Stimulated activated CD8-positive, alpha-beta memory T cell treated with anti-CD3 and anti-CD28 coated beads, Interleukin-12 subunit alpha, Interleukin-12 subunit beta, amount 100 ng/mL, for 1 hour (primary cell): ENCODE data around the gene PTPRT.

Source experiments
- DNase-seq: peaks from one replicate; pipeline ENCODE4 v3.0.0-alpha.2; 2020; ENCODE audit warnings: low read depth

PTPRT gene

DNA sequence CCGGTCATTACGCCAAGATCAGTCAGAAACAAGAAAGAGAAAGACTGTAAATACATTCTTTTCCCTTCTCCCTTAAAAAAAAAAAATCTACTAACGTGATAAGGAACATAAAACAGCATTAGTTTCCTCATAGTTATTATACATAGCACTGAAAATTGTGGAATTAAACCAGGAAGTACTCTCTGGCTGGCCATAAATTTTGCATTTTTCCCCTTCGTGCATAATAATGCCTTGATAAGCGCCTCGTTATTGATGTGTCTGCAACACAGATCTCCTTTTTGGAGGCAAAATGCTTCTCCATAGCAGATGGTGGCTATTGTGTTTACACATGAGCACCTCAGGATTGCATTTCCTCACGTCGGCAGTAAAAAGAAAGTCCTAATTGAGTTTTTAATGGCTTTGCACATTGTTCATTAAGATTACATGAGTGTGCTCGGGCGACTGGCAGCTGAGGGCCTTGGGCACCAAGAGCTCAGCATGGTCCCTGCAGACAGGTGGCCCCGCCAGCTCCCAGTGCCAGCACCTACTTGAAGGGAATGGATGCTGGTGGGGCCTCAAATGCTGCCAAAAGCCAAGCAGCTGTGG is 394.5 kb downstream of the PTPRT start:
- DNase-seq: no peak

DNA sequence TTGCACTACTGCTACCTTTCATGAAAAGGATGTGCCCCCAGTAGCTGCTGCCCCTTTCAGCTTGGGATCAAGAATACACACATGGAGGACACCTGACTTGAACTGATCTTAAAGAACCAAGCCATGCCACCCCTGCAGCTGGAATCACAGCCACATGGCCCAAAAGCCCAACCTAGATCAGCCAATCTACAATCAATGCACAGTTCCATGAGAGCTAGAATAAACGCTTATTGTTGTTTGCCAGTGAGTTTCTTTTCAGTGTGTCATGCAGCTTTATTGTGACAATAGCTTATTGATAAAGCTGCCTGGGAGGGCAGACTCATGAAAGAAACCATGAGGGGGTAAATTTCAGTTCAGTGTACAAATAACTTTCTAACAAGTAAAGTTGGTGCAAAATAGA is 397.7 kb downstream of the PTPRT start:
- no peak for DNase-seq

DNA sequence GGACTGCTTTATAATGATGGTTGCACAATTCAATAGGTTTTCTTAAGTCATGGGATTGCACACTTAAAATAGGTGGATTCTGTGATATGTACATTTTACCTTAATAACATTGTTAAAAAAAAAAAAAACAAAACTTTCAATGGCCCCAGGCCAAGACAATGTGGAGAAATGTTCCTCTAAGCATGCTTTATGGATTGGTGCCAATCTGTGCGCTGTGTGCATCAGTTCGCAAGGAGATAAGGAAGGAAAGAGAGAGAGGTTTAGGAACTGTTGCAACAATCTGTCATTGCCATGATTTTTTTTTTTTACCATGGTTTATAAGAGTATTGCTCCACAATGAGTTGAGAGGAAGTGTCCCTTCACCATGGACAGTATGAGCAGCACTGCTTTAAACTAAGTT is 399.6 kb downstream of the PTPRT start:
- no peak for DNase-seq

DNA sequence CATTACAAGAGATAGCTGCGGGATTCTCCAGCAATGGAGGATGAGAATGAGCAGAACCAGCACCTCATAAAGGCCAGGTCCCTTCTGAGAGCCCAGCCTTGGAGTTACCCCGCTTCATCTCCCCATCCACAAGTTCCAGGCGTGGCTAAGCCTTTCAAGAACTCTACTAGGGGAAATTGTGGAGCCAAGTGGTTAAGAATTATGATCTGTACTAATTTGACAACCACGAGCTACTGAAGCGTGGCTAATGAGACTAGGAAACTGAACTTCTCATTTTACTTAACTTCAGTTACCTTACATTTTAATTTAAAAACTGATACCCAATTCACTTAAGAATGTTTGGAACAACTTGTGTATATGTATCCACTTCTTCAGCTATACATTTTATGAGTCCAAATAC is 401.0 kb downstream of the PTPRT start:
- no peak for DNase-seq

DNA sequence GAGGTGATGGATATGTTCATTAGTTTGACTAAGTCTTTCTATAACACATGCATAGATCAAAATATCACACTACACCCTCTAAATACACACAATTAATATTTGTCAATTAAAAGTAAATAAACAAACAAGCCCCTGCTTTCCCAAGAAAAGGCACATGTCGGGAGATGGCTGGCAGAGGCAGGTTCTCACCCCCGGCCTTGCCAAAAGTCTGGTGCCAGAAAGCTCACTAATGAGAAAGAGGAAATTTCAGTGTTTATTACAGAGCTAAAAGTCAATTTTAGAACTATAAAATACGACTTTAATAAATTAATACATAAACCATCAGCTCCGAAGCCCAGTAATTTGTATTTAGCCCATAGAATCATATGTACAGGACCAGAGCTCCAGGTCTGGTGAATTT is 404.7 kb downstream of the PTPRT start:
- no peak for DNase-seq

DNA sequence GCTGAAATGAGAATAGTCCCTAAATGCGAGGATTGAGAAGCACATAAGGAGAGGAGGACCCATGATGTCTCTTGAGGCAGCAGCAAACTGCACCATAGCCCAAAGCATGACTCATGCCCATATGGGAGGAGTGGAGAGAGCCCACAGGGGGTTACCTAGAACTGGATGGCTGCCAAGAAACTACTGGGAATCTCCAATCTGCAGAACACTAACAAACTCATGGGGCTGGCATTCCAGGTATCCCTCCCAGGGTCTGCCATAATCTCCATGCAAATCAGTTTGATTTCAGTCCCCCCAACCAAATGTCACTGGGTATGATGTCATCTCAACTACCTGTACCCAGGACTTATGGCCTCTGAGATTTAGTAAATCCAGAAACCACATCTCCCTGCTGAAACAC is 410.5 kb downstream of the PTPRT start:
- no peak for DNase-seq

DNA sequence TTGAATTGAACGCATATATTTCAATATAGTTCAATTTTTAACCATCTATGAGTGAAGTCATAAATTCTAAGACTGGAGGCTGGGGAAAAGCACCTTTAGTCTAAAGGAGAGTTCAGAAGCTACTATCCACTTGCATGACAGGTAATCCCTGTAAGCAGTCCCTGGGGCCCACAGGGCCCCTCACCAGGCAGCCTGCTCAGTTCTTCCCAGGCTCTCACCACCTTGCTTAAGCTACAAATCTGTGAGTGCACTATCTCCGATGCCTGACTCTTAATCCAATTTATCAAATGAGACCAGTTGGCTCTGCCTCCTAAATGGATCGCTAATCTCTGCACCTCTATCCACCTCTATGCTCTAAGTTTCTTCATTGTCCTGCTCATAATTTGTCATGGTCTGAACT is 413.8 kb downstream of the PTPRT start:
- DNase-seq: no peak

DNA sequence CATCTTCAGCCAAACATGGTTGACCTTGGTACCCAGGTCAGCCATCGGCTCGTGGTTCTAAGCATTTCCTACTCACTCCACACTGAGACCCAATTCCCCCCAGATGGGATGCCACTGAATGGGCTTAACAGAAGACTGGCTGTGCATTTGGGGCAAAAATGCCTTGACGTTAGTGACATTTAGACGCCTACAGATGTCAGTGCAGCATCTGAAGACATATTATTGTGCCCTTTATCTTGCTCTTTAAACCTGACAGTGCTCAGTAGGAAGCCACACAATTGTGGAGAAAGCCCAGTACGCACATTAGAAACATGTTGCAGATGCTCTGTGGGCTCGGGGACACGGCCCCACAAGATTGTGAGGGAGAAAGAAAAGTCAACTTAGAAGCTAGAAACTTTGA is 414.7 kb downstream of the PTPRT start:
- no peak for DNase-seq

DNA sequence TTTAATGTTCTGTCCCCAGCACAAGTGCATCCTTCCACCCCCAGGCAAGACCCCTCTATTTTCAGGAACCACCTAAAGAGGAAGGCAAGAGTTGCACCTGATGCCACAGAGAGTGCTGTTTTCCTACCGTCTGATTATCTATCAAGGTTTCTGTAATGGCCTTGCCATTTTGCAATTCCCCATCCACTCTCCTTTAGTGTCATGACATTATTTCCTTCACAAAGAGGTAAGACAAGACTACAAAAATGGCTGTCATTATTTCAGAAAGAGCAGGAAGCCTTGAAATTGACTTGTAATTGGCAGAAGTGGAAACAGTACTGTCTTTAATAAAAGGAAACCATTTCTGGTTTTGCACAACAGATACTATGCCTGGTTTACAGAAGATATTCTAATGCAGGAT is 426.7 kb downstream of the PTPRT start:
- DNase-seq: no peak

DNA sequence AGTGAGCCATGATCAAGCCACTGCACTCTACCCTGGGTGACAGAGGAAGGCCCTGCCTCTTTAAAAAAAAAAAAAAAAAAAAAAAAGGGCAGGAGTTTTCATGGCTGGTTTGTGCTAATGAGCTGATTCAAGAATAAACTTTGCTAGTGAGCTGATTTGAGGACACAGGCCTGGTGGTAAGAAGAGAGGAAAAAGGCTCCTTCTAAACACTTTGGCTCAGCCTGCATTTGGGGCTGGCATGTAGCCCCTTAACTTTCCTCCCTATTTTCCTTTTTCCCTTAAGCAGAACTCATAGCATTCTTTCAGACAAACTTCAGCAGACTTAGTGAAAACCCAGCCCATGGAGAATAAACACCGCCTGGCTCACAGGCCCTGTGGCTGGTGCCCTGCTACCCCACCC is 432.7 kb downstream of the PTPRT start:
- no peak for DNase-seq

DNA sequence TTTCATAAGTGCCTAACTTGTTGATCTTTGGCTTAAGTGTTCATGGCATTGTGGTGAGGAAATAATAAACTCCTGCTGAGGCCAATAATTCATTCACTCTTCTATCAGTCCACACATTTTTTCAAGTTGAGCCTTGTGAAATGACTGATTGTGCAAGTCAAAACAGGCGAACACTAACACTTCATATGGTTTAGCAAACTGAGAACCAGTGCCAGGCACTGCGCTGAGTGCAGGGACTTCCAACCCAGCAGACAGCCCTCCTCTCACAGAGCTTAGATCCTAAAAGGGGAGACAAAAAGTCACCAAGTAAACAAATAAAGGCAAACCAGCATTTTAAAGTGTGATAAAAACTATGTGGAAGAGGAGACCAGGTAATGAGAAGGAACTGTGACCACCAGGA is 435.0 kb downstream of the PTPRT start:
- DNase-seq: no peak

DNA sequence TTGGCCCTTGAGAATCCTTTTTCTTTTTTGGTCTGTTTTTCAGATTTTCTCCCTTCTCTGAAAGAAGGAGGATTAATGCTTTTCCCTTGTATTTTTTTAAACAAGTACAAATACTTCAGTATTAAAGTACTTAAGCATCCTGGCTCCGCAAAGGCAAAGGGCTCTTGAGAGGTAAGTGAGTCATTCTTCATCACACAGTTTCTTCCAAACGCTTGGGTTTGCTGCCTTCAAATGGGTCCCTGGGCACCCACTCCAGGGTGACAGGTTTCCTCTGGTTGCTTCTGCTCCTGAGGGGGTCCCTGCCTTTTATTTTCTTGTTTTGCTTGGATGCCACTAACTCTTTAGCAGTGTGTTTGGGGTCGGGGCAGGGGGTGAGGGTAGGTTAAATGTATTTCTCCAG is 437.1 kb downstream of the PTPRT start:
- DNase-seq: no peak

DNA sequence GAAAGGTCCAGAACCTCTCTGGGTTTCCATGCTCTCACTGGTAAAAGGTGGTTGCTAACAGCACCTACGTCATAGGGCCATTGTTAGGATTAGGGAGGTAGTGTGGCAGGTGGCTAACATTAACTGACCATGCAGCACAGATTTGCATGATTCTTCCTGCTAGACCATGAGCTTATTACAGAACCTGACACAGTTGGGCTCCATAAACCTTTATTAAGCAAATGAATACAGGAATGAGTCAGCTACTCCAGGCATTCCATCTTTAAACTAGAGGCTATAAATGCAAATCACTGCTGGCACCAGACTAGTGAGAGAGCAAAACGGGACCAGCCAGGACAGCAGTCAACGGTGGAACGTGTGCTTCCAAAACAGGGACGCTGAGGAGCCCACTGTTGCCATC is 440.1 kb downstream of the PTPRT start:
- DNase-seq: no peak

DNA sequence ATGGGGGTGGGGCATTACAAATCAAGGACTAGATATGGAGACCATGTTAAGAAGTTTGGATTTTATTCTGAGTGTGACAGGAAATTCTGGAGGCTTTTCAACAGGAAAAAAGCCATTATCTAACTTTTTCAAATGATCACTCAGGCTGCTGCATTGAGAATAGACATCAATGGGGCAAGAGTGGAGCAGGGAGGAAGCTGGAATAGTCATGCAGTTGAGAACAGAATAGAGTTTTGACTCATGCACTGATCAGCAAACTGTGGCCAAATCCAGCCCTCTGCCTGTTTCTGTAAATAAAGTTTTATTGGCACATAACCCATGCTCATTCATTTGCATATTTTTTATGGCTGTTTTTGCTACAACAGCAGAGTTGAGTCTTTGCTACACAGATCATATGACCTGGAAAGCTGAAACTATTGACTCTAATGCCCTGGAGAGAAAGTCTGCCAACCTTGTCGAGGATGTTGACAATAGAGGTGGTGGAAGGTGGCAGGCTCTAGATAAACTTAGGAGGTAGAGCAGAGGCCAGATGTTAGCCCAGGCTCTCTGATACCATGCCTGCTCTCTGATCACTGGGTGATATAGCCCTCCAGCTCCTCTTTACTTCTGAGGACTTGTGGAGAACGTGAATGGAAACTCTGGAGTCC is 441.8 kb downstream of the PTPRT start:
- no peak for DNase-seq

DNA sequence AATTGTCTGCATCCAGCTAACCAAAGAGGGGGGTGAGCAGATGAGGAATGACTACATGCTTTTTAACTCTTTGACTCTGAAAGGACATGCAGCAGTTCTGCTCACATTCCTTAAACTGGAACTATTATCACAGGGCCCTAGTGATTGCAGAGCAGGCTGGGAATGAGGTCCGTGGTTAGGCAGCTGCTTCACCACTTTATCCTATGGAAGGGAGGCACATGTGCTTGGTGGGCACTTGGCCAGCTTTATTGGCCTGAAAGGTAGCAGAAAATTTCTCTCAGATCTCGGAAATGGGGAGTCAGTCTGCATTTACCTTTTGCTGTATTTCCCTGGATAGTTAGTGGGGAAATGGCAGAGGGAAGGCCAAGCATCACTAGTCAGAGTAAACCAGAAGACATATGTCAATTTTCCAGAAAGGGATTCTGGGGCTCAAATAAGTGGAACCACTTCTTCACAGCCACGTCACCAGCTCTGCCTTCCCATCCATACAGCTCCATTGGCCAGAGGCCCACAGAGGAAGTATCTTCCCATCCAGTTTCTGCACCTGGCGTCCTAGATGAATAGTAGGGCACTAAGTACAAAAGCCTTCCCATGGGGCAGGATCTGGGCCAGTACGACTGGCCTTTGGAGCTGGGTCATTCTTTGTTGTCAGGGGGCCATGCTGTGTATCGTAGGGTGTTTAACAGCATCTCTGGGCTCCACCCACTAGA is 444.8 kb downstream of the PTPRT start:
- no peak for DNase-seq

DNA sequence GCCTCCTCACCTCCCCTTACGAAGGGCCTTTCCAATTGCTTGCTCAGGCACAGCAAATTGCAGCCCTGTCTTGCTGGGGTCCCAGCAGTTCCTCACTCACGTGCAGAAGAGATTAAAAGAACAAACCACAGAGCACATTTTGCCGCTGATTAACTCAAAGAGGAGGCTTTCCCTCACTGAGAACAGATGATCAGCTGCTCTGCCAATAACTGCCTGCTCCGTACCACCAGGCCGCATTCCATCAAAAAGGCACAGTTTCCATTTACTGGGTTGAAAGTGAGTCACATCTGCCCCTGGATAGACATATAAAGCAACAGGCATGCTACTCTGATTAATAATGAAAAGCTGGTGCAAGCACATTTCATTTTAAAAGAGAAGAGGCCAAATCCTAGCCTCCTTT is 446.8 kb downstream of the PTPRT start:
- DNase-seq: no peak

DNA sequence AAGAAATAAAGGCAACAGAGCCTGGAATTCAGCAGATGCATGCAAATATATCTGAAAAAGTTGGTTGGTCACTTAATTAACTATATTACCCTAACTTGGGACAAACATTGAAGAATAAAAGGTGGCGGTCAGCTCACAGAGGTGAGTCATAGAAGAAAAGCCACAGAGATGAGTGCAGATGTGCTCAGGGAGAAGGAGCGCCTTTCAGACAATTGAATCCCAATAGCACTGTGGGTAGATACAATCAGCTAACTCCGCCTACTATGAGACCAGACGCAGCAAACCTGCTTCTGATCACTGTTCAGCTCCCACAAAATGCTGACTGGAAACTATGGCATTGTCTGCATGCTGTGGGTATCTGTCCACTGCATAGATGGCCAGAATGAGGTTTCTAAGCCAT is 447.8 kb downstream of the PTPRT start:
- no peak for DNase-seq

DNA sequence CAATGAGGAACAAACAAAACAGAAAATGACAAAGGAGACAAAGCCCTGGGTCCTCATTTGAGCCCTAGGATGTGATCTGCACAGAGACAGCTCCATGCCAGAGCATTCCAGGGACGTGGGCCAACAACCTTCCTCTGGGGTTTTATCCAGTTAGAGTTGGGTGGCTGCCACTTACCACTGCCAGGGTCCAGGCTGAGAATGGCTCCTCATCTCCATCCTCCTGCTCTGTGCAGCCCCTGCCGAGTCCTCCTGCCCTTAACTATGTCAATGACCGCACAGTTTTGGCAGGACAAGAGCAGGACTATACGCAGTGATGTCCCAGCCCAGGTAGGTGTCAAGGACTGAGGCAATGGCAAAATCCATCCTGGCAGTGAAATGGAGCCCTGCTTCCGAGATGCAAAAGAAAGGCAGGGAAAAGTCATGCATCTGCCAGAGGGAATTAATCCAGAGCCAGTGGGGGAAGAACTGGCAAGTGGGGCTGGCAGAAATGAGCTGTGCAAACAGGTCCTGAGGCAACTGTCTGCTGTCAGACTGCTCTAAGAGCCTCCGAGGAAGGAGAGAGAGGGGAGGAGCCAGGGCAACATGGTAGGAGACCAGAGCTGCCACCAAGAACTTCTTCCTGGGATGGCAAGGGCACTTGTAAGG is 449.4 kb downstream of the PTPRT start:
- DNase-seq: no peak

DNA sequence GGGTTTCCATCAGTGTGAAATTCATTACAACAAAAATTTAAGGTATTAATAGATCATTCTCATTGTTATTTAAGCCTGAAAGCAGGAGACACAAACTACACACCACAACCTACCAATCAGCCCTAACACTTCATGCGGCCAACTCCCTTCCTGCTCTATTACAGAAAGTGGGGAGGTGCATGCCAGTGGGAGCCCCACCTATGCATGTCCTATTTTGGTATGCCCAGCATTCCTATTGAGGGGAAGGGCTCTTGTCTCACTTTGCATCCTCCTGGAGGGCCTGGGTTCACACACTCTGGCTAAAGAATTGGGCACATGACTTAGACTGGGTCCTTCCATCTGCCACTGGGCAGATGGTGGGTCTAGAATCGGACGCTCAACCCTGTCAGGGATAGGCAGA is 450.0 kb downstream of the PTPRT start:
- DNase-seq: no peak

DNA sequence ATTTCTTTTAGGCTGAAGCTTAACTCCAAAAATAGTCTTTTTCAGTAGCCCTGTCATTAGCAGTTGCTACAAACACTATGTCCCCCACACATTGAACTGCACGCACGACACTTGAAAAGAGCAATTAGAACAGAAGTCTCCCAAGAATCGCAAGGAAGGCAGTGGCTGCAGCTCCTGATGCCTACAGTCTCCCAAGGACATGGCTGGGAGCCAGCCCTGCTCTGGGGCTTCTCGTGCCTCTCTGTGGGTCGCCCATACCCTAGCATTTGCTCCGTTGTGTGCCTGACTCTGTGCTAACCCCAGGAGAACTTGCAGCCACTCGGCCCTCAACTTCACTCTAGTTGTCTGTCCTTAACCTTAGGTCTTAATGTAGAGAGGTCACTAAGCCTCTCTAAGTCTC is 454.2 kb downstream of the PTPRT start:
- no peak for DNase-seq

DNA sequence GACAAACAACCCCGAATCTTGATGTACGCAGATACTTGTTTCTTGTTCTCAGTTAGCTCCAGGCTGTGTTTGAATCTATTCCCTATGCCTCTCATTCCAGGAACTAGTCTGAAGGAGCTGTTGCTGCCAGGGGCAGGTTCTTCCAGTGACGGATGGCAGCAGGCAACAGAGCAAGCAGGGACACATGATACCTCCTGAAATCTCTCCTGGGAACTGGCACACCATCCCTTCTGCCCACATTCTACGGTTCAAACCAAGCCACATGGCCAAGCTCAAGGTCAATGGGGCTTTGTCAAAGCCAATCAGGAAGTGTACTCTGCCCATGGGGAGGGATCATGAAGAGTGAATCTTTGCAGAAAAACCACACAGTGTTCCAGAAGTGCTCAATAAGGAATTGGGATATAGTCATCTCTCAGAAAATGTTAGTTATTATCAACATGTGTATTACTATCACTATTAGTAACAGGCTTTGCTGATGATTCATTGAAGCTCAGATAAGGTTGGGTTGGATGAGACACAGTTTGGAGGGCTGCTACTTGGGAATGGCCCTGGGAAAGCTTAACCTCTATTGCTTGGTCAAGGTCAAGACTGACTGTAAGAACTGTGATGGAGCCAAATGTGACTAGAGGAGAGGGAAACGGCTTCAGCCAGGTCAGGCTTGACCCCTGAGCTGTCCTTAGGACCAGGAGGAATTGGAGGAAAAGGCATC is 454.9 kb downstream of the PTPRT start:
- DNase-seq: no peak

DNA sequence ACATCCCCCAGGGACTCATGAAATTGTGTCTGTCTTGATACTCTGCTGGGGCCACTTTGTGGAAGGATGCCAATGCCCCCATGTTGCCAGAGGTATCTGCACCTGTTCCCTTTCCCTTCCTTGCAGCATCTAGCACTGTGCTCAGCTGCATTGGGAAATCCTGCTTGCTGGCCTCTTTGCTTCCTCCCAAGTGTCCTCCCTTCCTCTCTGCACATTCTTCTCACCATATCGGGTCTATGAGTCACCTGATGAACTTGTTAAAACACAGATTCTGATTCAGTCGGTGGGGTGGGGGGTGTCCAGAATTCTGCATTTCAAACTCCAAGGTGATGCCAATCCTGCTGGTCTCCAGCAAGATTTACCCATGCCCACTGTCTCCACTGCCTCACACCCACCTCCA is 467.8 kb downstream of the PTPRT start:
- no peak for DNase-seq
